GM18951 (cell line): Measurements from ENCODE around the gene ZFHX2.
"Not testable (repeated sequence)": the region's sequence is repeated elsewhere in the genome, so short reads cannot be mapped to it uniquely, and the experiment has no call there.

ENCODE experiments used
- POLR2A ChIP-seq: IDR thresholded peaks from 4 replicates; pipeline ENCODE4 v1.6.1; 2011; ENCODE audit warnings: mild to moderate bottlenecking; ENCODE audit not compliant: insufficient read length, insufficient read depth; ENCODE audit errors: extremely low read depth
- in situ Hi-C: fragments of 300-500 bp; cut with MboI; formaldehyde crosslinking; loops from one replicate; pipeline ENCODE4 v1.12.0; 2022; ENCODE audit warnings: low sequenced_read_pairs, mixed read lengths, inconsistent platforms; ENCODE audit not compliant: unreplicated experiment

The ZFHX2 gene

DNA sequence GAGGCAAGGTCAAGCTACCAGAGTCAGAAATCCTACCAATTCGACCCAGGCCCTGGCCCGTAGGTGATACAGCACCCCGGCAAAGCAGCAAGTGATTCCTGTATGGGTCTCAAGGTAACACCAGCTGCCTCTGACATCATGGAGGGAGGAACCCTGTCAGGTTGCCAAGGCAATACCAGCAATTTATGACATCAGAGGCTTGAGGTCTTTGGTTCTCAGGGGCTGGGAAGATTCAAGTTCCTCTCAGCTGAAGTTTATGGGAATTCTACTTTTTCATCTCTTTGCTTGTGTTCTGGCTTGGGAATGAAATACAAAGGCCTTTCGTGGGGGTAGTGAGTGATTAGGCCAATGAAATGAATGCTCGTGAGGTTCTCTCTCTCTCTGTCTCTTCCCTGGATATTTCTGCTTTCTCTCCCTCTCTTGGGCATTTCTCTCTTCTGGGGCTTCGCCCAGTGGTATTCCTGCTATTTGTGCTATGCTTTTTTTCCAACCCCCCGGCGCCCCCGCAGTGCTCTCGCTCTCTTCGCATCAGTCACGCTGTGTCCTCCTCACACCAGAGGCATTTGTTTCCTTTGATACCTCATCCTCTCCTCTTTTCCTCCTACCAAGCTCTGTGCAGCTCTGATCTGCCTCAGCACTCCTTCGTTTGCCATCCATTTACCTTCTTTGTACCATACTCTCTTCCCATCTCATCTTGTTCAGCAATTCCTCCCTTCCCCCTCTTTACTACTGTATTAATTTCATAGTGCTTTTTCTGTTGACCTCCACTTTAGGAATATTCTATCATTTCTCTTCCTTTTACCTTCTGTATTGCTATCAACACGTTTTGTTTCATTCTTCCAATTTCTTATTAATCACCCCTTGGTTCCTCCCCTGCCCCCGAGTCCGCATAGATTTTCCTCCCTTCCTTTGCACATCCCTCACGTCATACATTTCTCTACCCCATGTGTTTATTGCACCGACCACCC is 2.9 kb downstream of the ZFHX2 start:
- TF ChIP-seq POLR2A, result no peak
- in situ Hi-C loops, result no loop called here

DNA sequence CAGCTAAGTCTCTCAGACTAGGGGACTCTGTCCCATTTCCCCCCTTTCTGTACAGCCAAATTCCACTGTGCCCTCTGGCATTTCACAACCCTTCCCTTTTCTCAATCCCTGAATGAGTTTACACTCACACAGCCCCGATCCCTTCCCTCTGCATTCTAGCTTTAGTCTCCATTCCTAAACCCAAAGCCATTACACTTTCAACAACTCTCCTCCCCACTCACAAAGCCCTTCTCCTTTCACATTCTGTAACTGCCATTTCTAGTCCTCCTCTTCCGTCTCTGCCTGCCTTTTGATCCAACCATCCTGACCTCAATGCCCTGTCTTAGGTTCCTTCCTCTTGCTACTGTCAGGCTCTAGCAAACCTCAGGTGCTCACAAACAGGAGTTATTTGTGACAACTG is 3.6 kb downstream of the ZFHX2 start:
- TF ChIP-seq POLR2A, result no peak
- in situ Hi-C loops, result no loop called here

DNA sequence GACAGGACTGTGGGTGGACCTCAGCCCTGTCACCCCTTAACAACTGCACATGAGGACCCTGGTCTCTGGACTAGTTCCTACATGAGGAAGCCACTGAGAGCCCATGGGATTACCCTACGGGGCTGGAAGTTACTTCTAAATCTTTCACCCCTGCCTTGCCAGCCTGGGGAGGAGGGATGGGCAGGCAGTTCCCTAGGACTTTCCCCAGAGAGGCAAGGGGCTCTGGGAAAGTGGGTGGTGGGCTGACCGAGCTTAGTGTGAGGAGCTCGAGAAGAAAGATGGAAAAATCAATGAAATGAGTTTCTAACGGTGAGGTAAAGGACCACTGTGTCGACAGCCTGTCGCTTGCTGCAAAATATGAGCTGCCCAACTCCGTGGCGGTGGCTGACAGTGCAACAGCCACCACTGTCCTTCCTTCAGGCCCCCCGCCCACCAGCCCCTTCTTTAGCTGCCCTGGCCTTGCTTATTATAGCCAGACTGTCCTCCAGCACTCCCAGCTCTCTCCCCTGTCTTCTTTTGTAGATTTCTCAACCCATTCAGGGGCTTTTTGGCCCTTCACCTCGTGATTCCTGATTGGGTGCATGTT is 5.0 kb downstream of the ZFHX2 start:
- TF ChIP-seq POLR2A, result no peak
- in situ Hi-C loops, result no loop called here

DNA sequence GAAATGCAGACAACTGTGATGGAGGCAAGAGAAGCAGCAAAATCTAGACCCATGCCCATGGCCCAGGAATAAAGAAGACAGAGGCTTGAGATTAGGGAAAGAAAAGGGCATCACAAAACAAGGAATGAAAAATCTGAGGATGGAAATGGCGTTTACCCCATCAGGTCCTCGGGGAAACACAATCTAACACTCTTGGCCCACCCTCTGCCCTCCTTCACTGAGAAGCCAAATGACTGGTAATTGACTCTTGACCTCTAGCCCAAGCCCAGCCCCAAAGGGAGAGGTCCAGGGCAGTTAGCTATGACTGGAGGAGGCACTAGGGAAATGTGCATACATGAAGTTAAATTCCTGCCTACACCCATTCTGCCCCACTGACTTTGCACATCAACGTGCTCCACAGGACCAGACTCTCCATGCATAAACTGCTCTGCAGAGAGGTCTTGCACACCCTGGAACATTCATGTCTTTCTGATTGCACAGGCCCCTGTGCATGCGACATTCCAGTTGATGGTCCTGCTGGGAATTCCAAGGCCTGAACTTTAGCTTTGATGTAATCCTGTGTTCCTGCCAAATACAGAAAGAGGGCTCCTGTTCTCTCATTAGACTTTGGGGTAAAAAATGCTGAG is 5.7 kb downstream of the ZFHX2 start:
- TF ChIP-seq POLR2A, result no peak

DNA sequence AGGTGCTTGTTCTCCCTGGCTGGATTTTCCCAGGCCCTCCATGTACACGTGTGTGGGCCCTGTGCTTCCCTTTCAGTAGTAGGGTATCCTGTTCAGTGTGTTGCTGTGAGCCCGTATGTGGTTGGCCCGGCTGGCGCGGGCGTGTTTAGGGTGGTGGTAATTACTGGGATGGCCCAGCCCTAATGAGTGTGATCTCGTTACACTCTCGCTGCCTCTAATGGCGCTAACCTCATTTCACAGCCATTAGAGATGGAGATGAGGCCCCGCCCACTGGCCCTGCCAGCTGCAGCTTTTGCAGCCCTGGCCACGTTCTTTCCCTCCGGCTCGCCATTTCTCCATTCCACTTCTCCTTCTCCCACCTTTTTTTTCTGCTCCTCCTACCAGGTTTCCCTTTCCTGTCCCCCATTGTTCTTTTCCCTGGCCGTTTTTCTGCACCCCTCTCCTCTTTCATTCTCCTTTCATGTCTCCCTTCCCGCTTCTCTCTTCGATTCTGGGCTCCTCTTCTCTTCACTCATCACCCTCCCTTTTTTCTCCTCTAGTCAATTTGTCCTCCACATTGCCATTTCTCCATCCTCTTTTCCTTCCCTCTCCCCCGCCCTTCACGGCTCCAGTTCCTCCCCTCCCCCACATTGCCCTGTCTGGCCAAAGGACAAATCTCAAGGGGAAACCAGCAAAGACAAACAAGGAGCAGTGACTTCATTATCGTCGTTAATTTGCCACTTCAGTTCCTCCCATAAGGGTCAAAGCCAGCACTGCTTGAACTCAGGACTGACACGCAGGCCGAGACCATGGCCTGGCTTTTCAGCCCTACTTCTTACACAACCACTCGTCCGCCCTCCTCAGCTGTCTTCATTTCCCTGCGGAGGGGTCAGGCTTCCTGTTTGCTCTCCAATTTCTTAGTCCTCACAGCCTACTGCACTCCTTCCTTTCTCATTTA is 6.8 kb downstream of the ZFHX2 start:
- in situ Hi-C loops, result loop anchor here (5.0 kb wide), 1 partner anchor 67 kb away; no protein-coding TSS in a partner anchor

More for the DNA sequence above, 5.7 kb downstream of the ZFHX2 start:
- in situ Hi-C loops, result no loop called here

DNA sequence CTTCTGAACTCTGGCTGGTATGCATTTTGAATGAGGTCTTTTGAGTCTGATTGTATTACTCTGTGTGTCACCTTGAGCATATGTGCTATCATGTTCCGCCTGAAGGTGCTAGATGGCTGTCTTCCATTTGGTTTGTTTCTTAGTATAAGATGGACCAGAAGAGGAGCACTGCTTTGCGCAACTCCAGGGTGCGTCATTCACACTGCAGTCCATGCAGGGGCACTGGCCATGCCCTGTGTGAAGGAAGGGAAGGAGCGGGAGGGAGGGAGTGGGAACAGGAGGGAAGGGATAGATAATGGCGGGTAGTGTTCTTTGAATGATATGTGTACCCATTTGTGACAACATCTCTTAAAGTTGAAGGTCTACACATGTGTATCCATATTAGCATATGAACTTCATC is 8.2 kb downstream of the ZFHX2 start:
- in situ Hi-C loops, result loop anchor here (5.0 kb wide), 1 partner anchor 66 kb away; no protein-coding TSS in a partner anchor
- TF ChIP-seq POLR2A, result no peak

More for the DNA sequence above, 6.8 kb downstream of the ZFHX2 start:
- no peak for TF ChIP-seq POLR2A

DNA sequence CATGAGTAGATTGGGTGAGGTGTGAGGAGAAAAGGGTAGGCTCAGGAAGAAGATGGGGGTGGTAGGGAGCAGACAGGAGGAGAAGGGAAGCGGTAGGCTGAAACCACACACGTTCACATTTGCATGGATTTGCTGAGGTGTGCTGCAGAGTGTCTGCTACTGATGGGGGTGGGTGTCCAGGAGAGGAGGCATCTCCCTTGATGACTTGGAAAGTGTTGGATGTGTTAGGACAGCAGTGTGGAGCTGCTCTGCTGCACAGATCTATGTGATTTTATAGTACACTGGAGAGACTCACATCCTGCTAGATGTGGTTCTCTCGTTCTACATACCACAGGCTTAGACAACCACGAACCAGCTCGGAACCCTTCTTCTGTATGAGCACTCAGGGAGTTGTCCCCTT is 9.3 kb downstream of the ZFHX2 start:
- in situ Hi-C loops, result loop anchor here (5.0 kb wide), 1 partner anchor 65 kb away; no protein-coding TSS in a partner anchor
- TF ChIP-seq POLR2A, result no peak

DNA sequence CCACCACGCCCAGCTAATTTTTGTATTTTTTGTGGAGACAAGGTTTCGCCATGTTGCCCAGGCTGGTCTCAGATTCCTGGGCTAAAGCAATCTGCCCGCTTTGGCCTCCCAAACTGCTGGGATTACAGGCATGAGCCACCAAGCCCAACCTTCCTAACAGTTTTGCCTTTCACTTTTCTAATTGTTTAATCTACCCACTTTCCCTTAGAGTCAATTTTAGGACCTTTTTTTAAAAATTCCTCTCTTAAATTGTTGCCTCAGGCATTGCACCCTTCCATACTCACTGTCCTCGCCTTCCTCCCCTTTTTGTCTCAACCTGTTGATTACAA is 11.5 kb downstream of the ZFHX2 start:
- in situ Hi-C loops, result loop anchor here (5.0 kb wide), 1 partner anchor 63 kb away; no protein-coding TSS in a partner anchor

DNA sequence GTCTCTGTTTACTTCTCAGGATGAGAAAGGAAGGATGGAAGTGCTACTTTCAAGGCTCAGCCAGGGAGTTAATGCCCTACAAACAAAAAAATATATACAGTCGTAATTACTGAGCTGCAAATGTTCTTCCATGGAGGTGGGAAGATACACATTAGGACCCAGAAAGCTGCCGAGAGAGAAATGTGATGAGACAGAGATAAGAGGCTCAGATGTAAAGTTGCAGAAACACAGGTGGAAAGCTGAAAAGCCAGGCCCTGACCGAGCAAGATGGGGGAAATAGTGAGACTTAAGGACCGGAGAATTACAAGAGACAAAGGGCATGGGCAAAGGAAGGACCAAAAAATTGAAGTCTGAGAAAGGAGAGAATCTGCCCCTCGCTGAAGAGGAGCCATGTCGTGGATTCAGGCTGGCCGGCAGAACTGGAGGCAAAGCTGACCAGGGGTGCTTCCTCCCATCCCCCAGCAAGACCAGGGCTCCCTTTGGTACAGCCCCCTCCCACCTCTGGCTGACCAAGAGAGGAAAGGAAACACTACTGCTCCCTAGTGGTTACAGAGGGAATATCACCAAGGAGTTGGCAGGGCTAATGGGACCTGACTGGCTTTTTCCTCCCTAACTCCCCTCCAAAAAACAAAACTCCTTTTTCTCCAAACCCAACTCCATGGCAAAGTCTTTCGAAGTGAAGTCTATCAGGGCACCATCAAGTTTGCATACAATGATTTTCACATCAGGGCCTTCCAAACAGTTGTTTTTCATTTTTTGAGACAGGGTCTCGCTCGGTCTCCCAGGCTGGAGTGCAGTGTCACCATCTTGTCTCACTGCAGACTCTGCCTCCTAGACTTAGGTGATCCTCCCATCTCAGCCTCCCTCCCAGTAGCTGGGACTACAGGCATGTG is 12.1 kb downstream of the ZFHX2 start:
- no peak for TF ChIP-seq POLR2A
- in situ Hi-C loops, result loop anchor here (5.0 kb wide), 1 partner anchor 62 kb away; no protein-coding TSS in a partner anchor

More for the DNA sequence above, 11.5 kb downstream of the ZFHX2 start:
- no peak for TF ChIP-seq POLR2A

DNA sequence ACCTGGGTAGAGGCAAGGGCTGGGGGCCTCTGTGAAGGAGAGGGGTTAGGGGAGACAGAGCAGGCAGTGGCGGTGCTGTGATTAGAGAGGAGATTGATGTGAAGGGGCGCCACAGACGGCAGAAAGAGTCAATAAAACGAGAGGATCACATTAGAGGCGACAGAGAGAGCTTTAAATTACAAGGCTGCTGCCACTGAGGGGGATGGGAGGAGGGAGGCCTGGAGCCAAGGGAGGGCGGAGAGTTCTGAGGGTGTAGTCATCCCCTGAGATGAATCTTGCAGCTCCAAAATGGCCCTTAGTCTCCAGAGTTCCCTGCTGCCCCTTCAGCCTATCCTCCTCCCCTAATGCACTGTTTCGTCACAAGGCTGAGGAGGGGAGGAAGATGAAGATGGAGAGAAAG is 12.8 kb downstream of the ZFHX2 start:
- in situ Hi-C loops, result no loop called here
- TF ChIP-seq POLR2A, result no peak

DNA sequence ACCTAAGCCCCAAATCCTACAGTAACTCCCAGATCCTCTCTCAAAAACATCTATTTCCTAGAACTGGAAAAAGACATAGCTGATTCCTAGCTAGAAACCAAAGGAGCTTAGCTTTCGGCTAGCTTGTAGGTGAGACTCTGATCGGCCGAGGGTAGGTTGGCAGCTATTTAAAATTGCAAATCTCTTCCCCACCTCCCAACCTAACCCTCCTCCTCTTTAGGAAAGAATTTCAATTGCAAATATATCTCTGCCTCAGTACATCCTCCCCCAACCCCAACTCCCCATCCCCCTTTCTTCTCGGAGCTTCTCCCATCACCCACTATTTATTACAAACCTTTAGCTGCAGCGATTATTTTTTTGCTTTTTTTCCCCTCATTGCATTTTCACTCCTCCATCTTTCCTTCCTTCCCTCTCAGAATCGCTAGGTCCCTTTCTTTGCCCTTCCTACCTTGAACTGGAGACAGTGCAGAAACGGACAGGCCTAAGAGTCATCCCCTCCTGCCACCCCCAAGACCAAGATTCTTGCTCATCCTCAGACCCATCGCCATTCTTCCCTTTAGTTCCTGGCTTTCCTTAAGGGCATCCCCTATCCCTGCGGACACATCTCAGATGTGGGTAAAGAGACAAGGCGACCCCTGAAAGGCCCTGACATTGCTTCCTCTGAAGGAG is 13.4 kb downstream of the ZFHX2 start:
- TF ChIP-seq POLR2A, result no peak

DNA sequence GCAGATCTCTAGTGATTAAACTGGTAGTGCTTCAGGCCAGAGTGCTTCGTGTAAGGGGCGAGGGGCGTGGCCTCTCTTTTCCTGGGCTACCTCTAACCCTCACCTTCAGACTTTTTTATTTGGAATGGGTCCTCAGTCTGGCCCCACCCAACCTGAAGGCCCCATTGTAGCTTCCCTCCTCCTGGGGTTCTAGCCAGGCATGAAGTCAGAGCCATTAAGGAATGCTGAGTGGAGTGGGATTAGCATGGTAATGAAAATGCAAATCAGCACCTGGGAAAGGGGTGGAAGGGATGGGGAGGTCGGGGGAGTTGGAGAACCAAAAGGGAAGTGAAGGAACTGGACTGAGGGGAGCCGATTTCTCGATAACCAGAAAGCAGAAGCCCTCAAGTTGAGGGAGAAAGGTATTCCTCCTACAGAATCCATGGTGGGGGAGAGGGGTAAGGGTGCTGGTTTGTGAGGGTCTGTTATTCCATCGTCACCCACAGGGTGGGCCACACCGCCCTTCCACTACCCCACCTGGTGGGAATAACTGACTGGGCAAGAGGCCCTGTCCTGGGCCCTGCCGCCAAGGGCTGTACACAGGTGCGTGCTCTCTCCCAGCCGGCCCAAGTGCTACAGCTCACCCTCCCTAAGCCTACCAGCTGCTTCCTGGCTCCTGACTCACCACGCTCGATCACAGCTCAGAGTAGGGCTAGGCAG is 14.1 kb downstream of the ZFHX2 start:
- no peak for TF ChIP-seq POLR2A
- in situ Hi-C loops, result no loop called here

More for the DNA sequence above, 13.4 kb downstream of the ZFHX2 start:
- in situ Hi-C loops, result no loop called here

DNA sequence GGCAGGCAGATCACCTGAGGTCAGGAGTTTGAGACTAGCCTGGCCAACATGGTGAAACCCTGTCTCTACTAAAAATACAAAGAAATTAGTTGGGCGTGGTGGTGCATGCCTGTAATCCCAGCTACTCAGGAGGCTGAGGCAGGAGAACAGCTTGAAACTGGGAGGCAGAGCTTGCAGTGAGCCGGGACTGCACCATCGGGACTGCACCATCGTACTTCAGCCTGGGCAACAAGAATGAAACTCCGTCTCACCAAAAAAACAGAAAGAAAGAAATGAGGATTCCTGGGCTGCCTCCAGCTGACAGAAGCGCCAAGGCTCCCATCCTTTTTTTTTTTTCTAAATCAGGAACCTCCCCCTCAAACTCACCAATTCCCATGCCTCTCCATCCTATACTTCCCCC is 14.7 kb downstream of the ZFHX2 start:
- in situ Hi-C loops, result not testable (repeated sequence)
